22Rv1 (cell line): ENCODE measurements around the gene OR10G2.

Source experiments
- CTCF ChIP-seq: fragments of 450-650 bp; IDR thresholded peaks from 2 replicates; pipeline ENCODE4 v1.5.1; 2017; ENCODE audit warnings: mild to moderate bottlenecking
- ZFX ChIP-seq: fragments of 450-650 bp; IDR thresholded peaks from 2 replicates; pipeline ENCODE4 v1.6.1; 2017; ENCODE audit warnings: antibody characterized with exemption, borderline replicate concordance

GRCh38 chr14:21656980-21657379, 22.2 kb upstream of the OR10G2 start:
- TF ChIP-seq CTCF (no peak), ZFX (no peak)
